SK-N-SH (cell line): ENCODE data around the gene PIKFYVE.

ENCODE experiments used
- CHD2 ChIP-seq: fragments of 150-350 bp; IDR thresholded peaks from 2 replicates; pipeline ENCODE4 v1.6.1; 2018; ENCODE audit warnings: low read length; ENCODE audit not compliant: partially characterized antibody
- EZH2phosphoT487 ChIP-seq: fragments of 200-600 bp; sonication (generic); IDR thresholded peaks from 2 replicates; pipeline ENCODE4 v1.6.1; 2017; ENCODE audit warnings: low read depth, mixed run types, mild to moderate bottlenecking, antibody characterized with exemption, moderate library complexity, borderline replicate concordance
- FOXM1 ChIP-seq: IDR thresholded peaks from 2 replicates; pipeline ENCODE4 v1.4.0; 2012; ENCODE audit warnings: low read depth, mild to moderate bottlenecking
- JUND ChIP-seq: IDR thresholded peaks from 2 replicates; pipeline ENCODE4 v1.4.0; 2012
- MXI1 ChIP-seq: IDR thresholded peaks from 2 replicates; pipeline ENCODE4 v1.6.1; 2012; ENCODE audit warnings: mild to moderate bottlenecking, low read depth, low read length, improper control_type of control experiment
- RCOR1 ChIP-seq: fragments of 150-350 bp; IDR thresholded peaks from 2 replicates; pipeline ENCODE4 v1.6.1; 2017; ENCODE audit warnings: antibody characterized with exemption, low read length
- TF ChIP-seq, protein P1 (sequence below): fragments of 200-600 bp; sonication (generic); IDR thresholded peaks from 2 replicates; pipeline ENCODE4 v1.6.1; 2017; ENCODE audit warnings: antibody characterized with exemption, mild to moderate bottlenecking, moderate library complexity
- TF ChIP-seq, protein P2 (sequence below): IDR thresholded peaks from 2 replicates; pipeline ENCODE4 v1.6.1; 2012; ENCODE audit warnings: mild to moderate bottlenecking, low read depth, low read length, moderate library complexity
- TF ChIP-seq, protein P3 (sequence below): IDR thresholded peaks from 2 replicates; pipeline ENCODE4 v1.4.0; 2012; ENCODE audit warnings: low read depth, borderline replicate concordance
- TF ChIP-seq, protein P4 (sequence below): IDR thresholded peaks from 2 replicates; pipeline ENCODE4 v1.4.0; 2012; ENCODE audit warnings: low read depth

DNA sequence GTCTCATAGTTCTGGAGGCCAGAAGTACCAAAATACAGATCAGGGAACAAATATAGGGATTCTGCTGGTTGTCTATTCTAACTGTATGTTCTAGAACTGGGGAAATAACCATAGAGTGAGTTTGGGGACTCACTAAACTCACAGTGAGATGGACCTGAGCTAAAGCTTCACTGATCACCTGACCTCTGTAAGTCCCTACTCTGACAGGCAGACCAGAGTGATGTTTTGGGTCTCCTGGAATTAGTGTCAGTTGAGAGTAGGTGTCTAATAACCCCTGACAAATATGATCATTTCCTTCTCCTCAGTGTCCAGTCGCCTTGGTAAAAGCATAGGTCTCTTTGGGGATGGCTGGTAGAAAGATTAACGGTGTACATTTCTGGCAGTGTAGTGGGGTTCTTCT lies 14.2 kb downstream of the PIKFYVE start:
- TF ChIP-seq, protein P1, sequence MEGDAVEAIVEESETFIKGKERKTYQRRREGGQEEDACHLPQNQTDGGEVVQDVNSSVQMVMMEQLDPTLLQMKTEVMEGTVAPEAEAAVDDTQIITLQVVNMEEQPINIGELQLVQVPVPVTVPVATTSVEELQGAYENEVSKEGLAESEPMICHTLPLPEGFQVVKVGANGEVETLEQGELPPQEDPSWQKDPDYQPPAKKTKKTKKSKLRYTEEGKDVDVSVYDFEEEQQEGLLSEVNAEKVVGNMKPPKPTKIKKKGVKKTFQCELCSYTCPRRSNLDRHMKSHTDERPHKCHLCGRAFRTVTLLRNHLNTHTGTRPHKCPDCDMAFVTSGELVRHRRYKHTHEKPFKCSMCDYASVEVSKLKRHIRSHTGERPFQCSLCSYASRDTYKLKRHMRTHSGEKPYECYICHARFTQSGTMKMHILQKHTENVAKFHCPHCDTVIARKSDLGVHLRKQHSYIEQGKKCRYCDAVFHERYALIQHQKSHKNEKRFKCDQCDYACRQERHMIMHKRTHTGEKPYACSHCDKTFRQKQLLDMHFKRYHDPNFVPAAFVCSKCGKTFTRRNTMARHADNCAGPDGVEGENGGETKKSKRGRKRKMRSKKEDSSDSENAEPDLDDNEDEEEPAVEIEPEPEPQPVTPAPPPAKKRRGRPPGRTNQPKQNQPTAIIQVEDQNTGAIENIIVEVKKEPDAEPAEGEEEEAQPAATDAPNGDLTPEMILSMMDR, result no peak
- no peak for TF ChIP-seq CHD2
- TF ChIP-seq, protein P2, sequence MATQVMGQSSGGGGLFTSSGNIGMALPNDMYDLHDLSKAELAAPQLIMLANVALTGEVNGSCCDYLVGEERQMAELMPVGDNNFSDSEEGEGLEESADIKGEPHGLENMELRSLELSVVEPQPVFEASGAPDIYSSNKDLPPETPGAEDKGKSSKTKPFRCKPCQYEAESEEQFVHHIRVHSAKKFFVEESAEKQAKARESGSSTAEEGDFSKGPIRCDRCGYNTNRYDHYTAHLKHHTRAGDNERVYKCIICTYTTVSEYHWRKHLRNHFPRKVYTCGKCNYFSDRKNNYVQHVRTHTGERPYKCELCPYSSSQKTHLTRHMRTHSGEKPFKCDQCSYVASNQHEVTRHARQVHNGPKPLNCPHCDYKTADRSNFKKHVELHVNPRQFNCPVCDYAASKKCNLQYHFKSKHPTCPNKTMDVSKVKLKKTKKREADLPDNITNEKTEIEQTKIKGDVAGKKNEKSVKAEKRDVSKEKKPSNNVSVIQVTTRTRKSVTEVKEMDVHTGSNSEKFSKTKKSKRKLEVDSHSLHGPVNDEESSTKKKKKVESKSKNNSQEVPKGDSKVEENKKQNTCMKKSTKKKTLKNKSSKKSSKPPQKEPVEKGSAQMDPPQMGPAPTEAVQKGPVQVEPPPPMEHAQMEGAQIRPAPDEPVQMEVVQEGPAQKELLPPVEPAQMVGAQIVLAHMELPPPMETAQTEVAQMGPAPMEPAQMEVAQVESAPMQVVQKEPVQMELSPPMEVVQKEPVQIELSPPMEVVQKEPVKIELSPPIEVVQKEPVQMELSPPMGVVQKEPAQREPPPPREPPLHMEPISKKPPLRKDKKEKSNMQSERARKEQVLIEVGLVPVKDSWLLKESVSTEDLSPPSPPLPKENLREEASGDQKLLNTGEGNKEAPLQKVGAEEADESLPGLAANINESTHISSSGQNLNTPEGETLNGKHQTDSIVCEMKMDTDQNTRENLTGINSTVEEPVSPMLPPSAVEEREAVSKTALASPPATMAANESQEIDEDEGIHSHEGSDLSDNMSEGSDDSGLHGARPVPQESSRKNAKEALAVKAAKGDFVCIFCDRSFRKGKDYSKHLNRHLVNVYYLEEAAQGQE, result no peak
- TF ChIP-seq, protein P3, sequence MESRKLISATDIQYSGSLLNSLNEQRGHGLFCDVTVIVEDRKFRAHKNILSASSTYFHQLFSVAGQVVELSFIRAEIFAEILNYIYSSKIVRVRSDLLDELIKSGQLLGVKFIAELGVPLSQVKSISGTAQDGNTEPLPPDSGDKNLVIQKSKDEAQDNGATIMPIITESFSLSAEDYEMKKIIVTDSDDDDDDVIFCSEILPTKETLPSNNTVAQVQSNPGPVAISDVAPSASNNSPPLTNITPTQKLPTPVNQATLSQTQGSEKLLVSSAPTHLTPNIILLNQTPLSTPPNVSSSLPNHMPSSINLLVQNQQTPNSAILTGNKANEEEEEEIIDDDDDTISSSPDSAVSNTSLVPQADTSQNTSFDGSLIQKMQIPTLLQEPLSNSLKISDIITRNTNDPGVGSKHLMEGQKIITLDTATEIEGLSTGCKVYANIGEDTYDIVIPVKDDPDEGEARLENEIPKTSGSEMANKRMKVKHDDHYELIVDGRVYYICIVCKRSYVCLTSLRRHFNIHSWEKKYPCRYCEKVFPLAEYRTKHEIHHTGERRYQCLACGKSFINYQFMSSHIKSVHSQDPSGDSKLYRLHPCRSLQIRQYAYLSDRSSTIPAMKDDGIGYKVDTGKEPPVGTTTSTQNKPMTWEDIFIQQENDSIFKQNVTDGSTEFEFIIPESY, result no peak
- TF ChIP-seq MXI1, result no peak
- no peak for TF ChIP-seq FOXM1
- TF ChIP-seq JUND, result no peak
- no peak for TF ChIP-seq EZH2phosphoT487
- TF ChIP-seq RCOR1, result no peak
- TF ChIP-seq, protein P4, sequence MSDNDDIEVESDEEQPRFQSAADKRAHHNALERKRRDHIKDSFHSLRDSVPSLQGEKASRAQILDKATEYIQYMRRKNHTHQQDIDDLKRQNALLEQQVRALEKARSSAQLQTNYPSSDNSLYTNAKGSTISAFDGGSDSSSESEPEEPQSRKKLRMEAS, result no peak
